GM19240 (cell line): ENCODE measurements around the gene RNU5D-1.

Experiments used
- DNase-seq: peaks from one replicate; pipeline ENCODE4 v3.0.0; 2011; ENCODE audit warnings: low spot score; ENCODE audit not compliant: insufficient read length

Gene RNU5D-1

DNA sequence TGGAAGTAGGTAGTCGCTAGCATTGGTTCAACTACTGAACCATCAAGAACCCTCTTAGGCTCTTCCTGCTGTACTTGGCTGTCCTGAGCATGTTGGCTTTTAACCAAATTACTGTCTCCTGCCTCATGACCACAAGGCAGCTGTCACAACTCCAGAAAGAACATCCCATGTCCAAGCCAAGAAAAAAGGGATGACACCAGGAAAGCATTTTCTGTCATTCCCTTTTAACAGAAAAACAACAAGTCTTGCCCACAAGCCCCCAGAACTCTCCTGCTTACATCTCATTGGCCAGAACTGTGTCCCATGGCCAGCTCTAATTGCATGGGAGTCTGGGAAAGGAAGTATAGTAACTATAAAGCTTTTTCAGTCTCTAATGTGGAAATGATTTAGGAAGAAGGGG, 2.4 kb upstream of the RNU5D-1 start:
- DNase-seq, result no peak

DNA sequence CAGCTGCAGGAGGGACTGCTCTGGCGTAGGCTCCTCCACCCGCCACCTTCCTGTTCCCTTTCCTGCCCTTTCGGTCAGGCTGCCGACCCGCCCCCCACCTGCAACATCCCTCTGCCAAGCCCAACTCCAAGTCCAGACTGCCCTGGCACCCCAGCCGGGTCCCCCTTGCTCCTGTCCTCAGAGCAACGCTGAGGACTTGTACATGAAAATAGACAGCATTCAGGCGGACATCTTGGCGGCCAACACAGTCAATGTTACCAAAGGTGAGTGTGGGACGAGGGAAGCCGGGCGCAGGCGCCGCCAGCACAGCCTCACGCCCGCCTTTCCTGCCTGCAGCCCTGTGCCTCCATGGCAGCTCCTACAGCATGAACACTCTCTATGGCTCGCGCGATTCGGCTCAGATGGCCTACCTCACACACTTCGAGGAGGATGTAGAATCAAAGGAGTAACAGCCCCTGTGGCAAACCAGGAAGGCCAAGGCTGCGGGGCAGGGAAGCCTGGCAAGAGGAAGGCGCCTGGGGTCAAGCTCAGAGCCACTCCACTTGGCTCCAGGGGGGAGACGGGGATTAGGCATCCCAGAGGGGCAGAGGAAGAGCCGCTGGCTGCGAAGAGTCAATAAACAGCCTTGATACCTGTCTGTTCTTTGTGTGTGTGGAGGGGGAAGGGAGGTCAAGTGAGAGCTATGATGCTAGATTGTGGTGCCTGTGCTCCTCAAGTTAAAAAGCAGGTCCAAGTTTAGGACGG, 5.8 kb downstream of the RNU5D-1 start:
- no peak for DNase-seq

DNA sequence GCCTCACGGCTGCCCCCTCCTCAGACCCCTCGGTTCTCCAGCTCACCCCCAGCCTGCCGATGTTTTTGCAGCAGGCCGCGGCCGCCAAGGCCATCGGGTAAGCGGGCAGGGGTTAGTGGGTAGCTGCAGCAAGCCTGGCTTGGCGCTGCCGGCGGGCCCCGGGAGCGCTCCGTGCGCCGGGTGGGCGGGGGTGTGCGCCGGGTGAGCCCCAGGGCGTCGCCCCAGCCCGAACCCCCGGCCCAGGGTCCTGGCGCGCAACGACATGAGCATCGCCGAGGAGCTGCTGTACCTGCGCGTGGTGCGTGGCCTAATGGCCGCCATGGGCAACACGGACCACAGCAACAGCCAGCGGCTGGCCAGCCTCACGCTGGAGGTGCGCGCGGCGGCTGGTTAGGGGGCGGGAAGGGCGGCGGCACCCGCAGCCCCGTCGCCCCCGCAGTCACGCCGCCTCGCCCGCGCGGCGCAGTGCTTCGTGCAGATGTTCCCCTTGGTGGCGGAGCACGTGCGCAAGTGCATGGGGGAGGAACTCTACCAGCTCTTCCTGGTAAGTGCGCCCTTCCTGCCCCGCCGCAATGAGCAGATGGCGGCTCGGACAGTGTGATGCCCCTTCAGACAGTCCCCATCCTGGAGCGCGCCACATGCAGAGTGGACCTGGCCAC, 6.5 kb downstream of the RNU5D-1 start:
- DNase-seq, result no peak

DNA sequence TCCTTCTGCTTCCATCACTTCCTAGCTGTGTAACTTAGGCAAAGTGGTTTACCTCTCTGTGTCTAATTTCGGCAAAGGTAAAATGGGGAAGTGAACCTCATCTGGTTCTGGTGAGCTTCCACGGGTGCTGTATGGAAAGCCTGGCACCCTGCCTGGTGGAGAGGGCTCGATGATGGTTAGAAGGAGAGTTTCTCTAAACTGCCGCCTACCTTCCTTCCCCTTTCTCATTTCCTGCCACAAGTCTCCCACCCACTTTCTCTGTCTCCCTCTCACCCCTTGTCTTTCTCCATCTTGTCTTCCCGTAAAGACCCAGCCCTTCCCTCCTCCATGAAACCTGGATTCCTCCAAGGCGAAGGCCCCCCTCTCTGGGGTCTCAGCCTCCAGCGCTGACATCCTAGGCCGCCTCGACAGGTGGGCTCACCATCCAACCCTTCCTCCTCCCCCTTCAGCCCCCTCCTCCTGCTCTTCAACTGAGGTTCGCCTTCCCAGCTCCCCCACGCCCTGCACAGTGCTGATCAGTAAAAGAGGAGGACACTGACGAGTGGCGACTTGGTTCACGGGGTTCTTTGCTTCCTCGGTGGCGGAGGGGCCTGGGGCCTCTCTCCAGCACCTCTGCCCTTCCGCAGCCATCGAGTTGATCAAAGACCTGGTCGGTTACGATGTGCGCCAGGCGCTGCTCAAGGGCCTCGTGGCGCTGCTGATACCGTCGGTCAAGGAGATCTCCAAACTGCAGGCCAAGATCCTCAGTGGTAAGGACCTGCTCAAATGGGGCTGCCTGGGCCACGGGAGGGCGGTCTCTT, 7.3 kb downstream of the RNU5D-1 start:
- DNase-seq, result peak; percentile 57

DNA sequence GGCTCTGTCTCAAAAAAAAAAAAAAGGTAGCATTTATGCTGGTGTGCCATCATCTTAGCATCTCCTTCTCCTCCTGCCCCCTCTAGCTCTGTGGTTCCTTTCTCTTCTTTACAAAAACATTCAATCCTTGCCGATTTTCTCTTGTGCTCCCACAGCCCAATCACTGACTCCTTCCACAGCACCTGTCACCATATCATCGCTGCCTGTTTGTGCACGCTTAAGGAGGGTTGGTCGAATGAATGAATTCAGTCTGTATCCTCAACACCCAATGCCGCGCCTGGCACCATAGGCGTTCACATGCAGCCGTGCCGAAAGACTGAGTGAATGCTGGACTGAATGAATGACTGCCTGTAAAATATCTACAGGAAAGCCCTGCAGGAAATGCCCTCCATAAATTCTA, 7.9 kb downstream of the RNU5D-1 start:
- DNase-seq, result no peak

DNA sequence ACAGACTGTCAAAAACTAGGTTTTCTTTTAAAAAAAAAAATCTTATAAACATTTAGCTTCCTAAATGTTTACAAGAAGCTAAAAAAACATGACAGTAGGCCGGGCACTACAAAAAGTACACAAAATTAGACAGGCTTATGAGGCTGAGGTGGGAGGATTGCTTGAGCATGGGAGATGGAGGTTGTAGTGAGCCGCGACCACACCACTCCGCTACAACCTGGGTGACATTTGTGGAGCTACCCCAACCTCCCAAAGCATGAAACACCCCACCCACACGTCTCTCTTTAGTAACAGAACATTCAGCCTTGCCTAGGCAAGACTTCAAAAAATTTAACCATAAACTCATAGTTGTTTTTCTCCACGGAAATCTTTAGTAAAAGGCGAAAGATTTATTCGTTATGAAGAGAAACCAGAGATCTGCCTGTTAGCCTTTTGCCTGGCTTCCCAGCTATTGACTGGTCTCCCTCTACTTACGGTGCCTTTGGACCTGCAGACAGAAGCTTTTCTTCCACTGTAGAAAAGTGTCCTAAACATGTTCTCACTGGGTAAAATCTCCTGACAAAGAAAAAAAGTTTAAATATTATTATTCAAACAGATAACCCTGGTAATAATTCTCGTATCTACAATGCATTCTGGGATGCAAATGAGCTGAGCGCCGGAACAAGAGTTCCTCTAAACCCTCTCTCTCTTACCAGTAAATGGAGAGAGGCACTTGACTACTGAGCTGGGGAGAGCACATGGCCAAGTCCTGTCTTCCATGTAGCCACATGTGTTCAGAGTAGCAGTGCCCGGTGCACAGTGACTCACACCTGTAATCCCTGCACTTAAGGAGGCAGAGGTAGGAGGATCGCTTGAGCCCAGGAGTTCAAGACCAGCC, 9.2 kb downstream of the RNU5D-1 start:
- peak; percentile 91 for DNase-seq

DNA sequence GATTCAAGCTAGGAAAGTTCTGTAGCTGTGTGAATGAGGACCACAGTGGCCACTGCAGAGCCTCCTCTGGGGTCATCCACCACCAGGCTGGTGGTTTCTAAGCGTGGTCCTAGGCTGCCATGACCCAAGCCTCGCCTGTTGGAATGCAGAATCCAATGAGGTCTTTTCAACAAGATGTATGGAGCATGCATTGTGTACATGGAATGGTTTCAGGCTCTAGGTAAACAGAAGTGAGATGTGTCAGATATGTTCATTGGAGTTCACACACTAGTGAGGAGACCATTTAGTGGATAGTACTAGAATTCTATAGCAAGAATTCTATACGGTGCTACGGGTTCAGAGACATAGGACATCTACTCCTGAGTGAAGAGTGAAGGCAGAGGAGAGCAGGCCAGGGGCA, 10.7 kb downstream of the RNU5D-1 start:
- no peak for DNase-seq

DNA sequence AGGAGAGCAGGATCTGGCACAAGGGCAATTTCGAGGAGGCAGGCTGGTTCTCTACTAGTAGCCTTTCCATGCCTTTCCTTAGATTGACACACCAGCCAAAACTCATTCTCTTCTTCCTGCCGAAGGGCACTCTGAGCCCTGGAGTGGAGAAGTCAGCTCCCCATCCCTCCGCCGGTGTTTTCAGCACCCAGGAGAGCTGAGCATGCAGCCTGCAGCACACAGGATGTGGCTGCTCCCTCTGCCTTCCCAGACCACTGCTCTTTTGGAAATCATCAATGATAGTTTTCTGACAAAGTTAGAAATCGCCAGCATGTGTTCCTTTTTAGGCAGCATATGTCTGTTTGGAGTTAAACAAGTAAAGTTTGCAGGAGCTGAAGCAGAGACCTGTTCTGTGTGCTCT, 11.7 kb downstream of the RNU5D-1 start:
- DNase-seq, result no peak

DNA sequence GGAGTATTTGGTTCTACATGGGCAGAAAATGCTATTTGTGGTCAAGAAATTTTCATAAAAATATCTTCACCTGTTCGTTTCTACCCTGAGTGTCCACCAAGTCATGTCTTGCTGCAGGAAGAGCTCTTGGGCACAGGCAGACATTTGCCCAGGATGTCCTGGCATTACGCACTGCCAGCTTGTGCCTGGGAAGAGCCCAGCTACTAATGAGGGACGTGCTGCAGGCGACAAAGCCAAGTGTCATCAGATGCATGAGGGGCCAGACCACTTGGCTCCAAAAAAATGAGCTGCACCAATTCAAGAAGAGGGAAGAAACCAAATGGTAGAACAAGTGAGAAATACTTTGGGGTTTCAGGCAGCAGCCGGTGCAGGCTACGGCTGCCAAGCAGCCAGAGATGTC, 12.9 kb downstream of the RNU5D-1 start:
- DNase-seq, result no peak

DNA sequence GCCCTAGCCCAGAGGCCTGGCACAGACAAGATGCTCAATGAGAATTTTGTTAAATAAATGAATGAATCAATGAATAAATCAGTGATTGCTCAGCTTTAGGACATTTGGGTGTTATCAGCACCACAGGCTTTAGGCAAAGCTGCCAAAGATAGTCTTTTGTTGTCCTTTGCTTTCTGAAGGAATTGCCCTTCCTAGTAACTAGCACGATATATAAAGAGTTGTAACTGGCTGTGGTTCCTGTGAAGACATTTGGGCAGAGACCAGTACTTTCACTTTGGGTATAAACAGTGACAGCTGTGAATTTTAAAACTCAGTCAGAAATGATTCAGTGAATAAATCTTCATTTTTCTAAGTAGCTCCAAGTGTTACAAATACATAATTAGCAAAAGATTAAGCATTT, 13.3 kb downstream of the RNU5D-1 start:
- no peak for DNase-seq

DNA sequence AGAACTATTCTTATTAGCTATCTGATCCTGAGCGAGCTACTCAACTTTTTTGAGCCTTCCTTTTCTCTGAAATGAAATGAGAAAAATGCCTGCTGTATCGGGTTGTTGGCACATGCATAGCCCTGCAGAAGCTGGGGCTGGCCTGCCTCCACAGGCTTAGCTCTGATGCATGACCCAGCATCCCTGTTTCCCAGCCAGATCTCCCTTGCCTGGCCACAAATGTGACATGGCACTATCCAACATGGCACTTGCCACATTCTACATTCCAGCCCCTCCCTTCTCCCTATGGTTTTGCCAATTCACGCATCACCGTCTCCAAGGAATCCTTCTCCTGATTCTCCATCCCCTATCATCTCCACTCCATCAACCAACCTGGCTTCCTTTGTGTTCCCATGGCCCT, 13.8 kb downstream of the RNU5D-1 start:
- DNase-seq, result no peak

DNA sequence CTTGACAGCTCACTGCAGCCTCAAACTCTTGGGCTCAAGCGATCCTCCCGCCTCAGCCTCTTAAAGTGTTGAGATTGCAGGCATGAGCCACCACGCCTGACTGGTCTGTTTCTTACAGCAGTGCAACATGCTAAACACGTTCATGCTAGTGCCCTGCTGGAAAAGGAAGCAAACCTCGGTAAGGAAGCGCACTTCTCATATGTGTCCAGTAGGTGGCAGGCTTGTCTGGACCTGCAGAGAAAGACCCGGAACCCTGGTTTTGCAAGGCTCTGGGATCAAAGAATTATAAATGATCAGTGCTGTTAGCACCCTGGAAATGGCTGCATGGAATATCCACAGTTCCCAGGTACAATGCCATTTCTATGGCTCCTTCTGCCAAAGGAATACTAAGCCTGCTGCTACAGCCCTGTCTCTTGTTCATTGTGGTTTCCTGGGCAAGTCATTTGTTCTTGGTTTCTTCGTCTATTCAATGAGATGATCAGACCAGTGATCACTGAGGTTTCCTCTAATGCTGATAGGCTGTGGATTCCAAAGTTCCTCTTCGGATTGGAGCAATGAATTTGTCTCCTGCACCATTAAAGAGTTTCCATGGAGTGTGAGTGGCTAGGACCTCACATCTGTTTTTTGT, 15.9 kb downstream of the RNU5D-1 start:
- DNase-seq, result peak; percentile 45

DNA sequence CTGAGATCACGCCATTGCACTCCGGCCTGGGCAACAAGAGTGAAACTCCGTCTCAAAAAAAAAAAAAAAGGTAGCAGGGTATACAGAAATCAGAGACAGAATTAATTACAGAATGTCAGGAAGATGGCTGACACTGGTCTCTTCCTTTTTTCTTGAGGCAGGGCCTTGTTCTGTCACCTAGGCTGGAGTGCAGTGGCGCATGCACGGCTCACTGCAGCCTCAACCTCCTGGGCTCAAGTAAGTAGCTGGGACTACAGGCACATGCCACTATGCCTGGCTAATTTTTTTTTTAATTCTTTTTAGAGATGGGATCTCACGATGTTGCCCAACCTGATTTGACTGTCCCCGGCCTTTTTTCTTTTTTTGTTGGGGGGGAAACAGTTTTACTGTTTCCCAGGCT, 16.4 kb downstream of the RNU5D-1 start:
- no peak for DNase-seq

DNA sequence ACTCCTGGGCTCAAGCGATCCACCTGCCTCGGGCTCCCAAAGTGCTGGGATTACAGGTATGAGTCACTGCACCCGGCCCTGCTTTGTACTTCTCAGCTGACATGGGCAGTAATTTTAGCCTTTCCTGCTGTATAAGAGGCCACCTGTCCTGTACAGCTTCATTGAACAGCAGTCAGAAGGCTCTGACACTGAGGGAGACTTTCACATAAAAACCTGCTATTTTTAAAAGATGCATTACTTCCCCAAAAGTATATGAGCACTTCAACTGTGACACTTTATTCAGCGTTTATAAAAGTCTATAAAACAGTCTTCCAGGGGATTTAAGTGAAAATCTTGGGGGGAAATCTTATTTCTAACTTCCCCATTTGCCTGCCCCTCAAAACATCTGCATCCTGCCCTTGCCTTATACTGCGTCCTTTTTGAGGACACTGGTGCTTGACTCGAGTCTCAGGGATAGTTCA, 17.6 kb downstream of the RNU5D-1 start:
- no peak for DNase-seq

DNA sequence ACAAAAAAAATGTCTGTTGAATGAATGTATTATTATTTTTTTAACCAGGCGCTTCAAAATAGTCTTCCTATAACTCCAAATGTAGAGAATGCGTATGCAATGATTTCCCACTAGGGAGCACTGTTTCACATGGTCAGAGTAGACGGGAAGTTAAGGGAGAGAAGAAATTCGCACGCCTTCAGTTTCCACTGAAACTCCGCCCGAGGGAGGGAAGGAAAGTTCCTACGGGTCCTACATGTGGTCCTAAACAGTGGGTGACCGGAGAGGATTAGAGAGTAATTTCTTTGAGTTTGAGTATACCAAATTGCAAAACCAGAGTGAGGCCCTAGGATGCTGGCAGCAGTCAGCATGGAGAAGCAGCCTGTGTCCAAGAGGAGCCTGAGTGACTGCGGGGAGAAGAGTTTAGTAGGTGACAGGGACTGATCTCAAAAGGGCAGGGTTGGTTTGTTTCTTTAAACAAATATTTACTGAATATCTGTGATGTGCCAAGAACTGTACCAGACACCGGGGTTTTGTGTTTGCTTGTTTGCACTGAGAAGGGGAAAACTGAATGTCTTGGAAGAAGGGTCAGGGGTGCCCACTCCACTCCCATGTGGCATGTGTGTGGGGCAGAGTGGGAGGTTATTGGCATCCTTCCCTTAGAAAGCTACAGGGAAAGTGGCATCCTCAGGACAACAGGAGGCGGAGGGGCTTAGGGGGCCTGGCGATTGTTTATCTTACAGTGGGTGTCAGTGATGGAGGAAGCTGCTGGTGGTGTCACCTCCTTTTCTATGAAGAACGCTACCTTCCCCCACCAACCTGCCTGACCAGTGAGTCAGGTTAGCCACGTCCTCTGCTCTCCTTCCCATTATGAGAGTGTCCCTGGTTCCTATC, 22.8 kb downstream of the RNU5D-1 start:
- no peak for DNase-seq

DNA sequence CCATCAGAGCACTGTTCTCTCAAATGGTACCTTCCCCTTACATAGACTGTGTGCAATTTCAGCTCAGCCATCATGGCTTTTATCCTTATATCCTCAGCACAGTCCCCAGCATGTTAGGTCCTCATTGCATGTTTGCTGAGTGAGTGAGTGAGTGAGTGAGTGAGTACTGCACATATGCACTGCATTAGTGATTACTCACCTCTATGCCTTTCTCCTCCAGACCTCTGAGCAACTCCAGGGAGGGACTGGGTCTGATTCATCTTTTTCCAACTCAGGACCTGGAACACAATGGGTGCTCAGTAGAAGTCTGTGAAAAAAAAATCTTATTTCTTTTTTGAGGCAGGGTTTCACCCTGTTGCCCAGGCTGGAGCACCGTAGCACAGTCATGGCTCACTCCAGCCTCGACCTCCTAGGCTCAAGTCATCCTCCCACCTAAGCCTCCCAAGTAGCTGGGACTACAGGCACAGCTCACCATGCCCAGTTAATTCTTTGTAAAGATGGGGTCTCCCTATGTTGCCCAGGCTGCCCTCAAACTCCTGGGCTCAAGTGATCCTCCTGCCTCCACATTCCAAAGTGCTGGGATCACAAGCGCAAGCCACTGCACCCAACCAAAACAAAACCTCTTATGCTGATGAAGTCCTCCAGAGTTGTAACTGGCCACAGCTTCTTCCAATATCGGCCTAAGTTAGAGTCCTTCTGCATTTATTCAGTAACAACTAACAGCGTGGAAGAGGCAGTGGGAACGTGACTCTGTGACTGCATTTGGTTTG, 23.7 kb downstream of the RNU5D-1 start:
- DNase-seq, result no peak

DNA sequence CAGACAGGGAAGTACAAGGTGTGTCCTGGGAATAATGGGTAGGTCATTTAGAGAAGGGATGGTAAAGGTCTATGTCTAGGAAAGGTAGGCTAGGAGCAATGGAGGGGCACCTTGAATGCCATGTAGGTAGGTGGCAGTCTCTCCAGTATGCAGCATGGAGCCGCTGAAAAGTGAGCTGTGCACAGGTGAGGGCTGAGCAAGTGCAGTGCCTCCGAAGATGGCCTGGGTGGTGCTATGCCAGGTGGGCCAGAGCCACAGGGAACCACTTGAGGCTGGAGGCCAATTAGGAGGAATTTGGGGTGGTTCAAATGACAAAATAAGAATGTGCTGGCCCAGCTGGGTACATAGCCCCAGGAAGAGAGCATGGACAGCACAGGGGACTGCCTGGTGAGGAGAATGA, 25.0 kb downstream of the RNU5D-1 start:
- no peak for DNase-seq

DNA sequence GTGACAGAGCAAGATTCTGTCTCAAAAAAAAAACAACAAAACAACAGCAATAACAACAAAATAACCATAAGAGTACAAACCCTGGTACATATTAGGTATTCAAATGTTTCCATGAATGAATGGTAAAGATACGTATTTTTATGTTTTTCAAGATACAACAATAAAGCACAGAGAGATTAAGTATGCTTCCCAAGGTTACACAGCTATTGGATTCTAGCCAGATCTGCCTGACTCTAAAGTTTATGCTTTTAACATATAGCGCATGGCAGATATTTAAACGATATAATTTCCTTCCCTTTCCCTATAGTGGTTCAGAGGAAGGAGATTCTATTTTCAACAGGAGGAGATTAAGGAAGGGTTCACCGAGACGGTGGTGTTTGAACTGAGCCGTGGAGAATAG, 25.5 kb downstream of the RNU5D-1 start:
- DNase-seq, result no peak

DNA sequence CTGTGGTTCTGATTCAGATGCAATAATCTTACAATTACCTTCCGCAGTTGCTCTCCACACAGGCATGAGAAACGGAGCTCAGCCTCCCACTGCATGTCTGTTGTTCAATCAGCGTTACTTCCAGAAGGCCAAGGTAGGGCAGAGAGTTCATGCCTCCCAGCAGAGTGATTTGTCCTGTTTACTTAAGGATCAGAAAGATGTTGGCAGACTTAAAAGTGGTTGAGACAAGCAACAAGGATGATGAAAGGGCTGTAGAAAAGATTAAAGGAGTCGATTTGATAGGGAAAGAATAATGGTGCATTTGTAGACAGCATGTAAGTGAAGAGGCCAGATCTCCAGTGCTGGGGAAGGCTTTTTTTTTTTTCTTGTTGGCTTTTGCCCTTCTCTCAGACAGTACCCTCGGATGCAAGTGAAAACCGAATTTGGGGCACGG, 29.8 kb downstream of the RNU5D-1 start:
- no peak for DNase-seq
